D721Med (cell line): ENCODE results near the gene OVCA2.

Experiments used
- DNase-seq: peaks from one replicate; pipeline ENCODE4 v3.0.0; 2011; ENCODE audit warnings: low spot score; ENCODE audit not compliant: insufficient read length
- FAIRE-seq: peaks from 2 replicates; lab custom pipeline; 2011; peaks lifted over from hg19 to GRCh38; lab: Jason Lieb, UNC
- CTCF ChIP-seq: IDR thresholded peaks from 2 replicates; pipeline ENCODE4 v1.5.1; 2012; ENCODE audit warnings: mild to moderate bottlenecking, control low read depth; ENCODE audit not compliant: insufficient read depth; ENCODE audit errors: missing control alignments

Gene OVCA2

DNA sequence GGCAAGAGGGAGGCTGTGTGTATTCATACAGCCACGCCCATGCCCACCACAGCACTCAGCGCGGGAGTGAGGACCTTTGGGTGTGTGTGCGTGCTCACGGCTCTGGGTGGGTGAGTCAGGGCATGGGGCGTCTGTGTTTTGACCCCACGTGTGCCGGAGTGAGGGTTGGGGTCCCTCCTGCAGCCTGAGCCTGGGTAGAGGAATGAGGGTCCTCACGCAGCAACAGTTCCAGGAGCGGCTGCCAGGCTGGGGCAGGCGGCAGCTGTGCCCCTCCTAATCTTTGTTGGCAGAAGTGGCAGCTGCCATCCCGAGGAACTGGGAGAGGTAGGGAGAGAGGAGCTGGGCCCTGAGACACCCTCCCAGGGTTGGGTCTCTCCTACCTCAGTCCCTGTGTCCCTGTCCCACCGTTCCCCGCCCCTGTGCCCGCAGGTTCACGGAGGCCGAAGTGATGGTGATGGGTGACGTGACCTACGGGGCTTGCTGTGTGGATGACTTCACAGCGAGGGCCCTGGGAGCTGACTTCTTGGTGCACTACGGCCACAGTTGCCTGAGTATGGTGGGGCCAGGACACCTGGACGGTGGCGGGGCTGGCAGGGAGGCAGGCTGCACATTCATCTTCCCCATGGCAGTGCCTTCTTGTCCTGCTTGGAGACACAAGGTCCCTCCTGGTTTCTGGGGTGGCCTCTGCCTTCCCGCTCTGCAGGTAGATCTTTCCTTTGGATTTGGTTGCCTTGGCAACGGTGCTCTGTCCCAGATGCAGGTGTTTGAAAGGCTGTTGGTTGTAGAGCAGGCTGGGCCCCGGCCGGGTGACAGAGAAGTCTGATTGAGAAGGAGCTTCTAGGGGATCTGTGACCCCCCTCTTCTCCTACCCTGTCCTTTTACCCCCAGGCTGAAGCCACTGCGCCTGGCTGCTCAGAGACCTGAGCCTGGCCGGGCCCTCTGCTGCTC is 6.0 kb upstream of the OVCA2 start:
- DNase-seq (no peak), FAIRE-seq (no peak)
- TF ChIP-seq CTCF = no peak

GRCh38 chr17:2037155-2037554 is 4.7 kb upstream of the OVCA2 start:
- FAIRE-seq = no peak
- no peak for DNase-seq
- no peak for TF ChIP-seq CTCF

GRCh38 chr17:2040219-2040827 is 1.5 kb upstream of the OVCA2 start:
- TF ChIP-seq CTCF = no peak
- DNase-seq (no peak), FAIRE-seq (no peak)

GRCh38 chr17:2040942-2041560 is 771 bp upstream of the OVCA2 start:
- FAIRE-seq (no peak), DNase-seq (no peak)
- TF ChIP-seq CTCF = no peak

- FAIRE-seq = no peak
- no peak for TF ChIP-seq CTCF
Measured at GRCh38 chr17:2042390-2042847, 597 bp downstream of the OVCA2 start.

DNA sequence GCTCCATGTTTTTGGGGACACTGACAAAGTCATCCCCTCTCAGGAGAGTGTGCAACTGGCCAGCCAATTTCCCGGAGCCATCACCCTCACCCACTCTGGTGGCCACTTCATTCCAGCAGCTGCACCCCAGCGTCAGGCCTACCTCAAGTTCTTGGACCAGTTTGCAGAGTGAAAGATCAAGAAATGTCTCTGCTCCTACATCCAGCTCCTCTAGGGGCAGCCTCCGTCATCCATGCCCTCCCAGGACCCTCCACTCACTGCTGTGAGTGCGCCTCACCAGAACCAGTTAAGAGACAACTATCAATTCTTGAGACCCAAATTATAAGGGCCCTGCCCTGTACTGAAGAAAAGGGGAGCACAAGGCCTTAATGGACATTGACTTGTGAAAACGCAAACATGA is 1.1 kb downstream of the OVCA2 start:
- FAIRE-seq = no peak
- no peak for TF ChIP-seq CTCF

More at GRCh38 chr17:2042390-2042847, 597 bp downstream of the OVCA2 start:
- no peak for DNase-seq

More for the DNA sequence above, 1.1 kb downstream of the OVCA2 start:
- DNase-seq = no peak
